Smooth muscle cell of the brain vasculature (primary cell): ENCODE measurements around the gene MITF.

ENCODE experiments used
- DNase-seq: peaks from one replicate; pipeline ENCODE4 v3.0.0-alpha.2; 2012; ENCODE audit warnings: low read depth, low spot score

Gene MITF

DNA sequence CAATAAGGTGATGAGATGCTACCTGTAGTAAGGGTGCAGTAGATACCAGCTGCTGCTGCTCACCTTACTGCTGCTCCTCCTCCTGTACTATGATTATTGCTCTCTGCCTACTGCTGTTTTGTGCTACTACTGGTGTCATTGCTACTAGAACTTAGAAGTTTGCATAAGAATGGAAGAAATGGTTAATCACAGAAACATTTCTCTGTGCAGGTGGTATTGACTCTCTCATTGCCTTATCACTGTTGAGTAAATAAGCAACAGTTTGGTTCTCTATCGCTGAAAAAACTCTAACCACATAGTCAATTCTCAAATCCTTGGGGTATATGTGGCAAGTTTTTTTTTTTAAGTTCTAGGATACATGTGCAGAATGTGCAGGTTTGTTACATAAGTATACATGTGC is 16.5 kb downstream of the MITF start:
- no peak for DNase-seq

DNA sequence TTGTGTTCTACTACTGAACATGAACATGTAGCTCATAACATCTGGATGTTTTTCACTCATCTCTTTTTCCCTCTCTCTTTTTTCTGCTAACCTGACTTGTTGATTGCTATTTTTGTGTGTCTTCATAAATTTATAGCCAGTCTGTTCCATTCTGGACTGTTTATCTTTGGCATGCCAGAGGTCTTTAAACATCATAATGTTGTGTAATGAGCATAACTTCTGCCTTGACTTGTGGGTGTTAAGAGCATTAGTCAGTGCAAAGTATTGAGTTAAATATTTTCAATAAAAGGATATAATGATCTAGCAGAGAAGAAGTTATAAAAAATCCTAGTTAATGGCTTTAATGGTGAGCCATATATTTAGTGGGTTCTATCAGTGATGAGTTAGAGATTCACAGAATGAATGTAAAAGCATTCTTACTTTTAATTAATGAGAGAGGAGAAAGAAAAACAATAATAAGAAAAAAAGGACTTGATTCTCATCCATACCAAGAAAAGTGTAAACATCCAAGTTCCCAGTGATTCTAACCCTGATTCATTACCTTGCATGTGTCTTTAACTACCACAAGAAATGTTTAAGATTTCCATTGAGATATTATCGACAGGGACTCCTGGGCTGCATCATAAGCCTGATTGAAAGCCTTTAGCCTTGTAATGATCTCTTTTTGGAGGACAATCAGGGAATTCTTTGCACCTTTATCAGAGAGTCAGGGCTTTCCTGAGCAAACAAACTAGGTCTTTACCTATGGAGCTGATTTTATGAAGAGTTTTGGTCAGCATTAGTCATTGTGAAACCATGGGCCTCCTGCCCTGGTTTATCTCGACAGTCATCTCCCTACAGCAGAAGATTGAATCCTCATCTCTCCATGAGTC is 22.9 kb downstream of the MITF start:
- DNase-seq = no peak

DNA sequence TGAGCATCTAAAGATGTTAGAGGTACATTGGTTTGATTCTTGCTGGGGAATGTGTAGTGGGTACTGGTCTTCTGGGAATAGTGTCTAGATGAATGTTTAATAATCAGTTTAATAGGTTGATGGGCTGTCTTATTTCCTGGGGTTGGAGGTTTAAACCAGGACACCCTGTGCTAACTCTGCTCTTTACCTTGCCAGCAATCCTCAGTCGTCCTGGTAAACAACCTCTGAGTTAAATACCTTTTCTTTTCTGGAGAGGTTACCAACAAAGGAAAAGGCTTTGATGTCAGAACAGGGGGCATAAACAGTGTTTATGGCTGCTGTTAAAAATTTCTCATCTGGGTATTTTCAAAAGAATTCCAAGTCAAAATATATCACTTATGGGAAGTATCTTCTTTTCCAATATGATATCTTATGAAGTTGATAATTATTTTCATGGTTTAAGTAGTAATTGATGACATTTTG is 23.5 kb downstream of the MITF start:
- no peak for DNase-seq

DNA sequence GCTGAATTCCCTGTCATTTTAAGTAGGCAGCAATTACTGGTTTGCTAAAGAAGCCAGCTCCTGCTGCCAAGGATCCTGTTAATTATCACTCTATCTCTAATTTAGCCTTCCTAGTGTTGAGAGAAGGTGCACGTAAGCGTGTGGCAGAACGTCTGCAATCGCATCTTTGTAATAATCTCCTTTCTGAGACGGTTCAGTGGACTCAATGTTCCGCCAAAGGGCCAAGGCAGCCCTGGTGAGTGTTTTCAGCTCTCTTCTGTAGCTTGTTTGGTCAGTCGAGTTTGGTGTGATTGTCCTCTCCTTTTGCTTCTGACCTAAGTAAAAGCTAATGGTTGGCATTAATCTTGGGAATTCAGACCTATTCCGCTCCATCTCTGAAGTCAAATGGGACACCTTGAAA is 24.2 kb downstream of the MITF start:
- no peak for DNase-seq

GRCh38 chr3:69764121-69764741 is 25.0 kb downstream of the MITF start:
- no peak for DNase-seq

DNA sequence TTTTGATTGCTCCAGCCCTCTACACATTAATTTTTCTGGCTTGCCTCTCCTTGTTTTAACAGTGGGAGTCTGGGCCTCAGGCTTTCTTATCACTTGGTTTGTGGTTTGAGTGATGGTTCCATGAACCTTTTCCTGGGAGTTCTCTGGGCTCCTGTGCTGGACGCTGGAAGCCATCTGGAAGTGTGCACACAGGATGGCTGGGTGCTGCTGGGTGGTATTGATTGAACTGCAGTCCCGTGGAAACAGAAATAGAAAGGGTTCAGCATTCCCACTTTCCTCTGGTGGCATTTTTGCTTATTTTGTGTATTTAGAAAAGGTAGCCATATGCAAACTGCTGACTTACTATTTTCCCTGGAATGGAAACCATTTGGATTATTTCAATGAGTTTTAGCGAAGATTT is 25.6 kb downstream of the MITF start:
- no peak for DNase-seq

DNA sequence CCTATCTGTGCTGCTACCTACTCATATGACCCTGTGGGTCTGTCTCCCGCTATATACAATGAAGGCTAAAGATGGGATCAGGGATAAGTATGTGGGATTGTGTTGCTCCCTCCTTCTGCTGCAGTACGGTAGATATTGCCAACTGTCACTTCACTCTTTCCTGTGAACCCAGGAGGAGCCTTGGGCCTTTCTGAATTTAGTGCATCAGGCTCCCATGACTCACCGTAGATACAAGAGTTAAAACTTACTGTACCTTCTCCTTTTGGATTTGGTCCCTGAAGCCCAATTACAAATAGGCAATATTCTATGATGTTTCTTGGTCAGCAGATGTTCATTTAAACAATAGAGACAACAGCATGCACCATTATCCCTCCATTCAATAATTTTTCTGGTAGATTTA is 27.4 kb downstream of the MITF start:
- no peak for DNase-seq

DNA sequence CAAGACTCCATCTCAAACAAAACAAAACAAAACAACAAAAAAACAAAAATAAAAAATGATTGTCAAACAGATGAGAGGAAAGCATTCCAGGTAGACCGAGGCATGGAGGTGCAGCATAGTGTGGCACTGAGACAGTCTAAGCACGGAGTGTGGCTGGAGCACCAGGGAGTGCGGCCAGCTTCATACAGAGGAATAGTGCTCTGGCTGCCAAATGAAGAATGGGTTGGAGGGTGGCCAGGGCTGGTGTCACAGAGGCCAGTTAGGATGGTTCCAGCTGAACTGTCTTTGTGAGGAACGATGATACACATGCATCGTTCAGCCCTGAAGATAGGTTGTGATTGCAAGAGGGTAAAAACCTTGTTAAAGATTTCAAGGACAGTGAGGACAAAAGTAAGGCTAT is 28.3 kb downstream of the MITF start:
- no peak for DNase-seq

DNA sequence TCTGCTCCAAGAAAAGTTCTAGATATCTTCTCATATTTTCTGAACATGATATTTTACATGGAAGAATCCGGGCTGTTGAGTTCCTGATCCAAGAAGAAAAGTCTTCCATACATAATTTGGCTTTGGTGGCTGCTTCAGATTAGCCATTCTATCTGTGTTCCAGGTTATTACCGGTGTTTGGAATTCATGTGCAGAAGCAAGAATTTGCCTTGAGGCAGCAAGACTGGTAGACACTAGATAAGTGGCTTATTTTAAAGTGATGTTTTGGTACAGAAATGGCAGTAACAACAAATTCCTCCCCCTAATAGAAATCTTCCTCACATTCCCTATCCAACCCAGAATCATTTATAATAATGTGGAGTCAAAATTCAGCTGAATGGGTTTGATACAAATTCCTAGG is 29.2 kb downstream of the MITF start:
- no peak for DNase-seq

GRCh38 chr3:69770219-69770618 is 31.0 kb downstream of the MITF start:
- no peak for DNase-seq

GRCh38 chr3:69770976-69771634 is 31.8 kb downstream of the MITF start:
- no peak for DNase-seq

DNA sequence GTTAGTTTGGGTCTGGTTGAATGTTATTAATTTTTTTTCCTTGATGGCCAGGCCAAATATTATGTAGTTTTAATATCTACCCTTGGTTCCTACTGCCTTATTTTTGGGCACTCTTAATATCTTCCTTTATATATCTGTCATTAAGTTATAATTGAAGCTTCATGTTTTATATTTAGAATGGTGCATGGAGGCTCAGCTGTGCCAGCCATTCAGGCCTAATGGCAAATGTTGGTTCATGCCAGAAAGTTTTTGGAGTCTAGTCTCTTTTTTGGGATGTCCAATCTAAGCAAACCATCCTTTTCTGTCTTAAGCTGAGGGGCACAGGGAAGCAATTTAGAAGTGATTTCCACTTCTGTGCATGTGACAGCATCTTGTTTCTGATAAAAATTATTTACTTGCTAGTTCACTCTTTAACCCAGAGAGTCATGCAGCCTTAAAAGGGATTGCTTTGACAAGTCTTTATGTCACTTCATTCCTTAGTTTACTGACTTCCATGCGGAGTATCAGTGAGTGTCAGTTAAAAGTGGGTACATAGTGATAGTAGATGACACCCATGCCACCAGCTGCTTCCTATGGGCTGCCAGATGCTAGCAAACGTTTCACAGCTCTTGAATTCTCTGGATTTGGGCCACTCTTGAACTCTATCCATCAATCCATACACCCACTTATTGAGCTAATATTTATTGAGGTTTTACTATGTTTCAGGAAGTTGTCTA is 33.0 kb downstream of the MITF start:
- no peak for DNase-seq

DNA sequence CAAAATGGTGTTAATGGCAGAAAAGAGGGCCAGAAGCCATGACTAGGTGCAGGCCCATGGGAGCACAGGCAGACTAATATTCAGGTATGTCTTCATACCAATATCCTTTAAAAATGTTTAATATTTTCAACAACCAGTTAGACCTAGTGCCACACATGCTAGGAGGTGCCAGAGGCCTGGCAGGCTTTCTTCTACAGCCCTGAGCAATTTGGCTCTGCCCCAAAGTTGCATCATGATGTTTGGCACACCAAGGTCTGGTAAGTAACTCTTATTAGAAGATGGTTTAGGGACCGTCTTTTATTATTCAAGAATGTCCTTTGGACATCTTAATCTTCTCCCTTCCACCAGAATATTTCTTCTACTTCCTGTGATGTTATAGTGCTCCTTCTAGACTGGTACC is 34.8 kb downstream of the MITF start:
- no peak for DNase-seq

- no peak for DNase-seq
These were observed 36.5 kb downstream of the MITF start for GRCh38 chr3:69775751-69776150.

DNA sequence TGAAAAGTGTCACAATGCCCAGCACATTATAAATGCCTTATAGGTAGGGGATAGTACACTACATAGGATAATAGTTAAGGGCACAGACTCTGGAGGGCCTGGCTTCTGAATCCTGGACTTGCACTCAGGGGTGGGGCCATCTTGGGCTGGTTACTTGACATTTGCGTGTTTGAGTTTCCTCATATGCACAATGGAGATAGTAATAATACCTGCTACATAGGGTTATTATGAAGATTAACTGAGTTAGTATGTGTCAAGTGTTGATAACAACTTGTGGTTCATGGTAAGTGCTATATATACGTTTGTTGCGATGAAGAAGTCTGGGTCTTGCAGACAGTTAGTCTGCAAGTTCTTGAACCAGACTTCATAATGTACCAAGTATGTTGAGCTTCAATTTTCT is 37.0 kb downstream of the MITF start:
- DNase-seq = no peak

DNA sequence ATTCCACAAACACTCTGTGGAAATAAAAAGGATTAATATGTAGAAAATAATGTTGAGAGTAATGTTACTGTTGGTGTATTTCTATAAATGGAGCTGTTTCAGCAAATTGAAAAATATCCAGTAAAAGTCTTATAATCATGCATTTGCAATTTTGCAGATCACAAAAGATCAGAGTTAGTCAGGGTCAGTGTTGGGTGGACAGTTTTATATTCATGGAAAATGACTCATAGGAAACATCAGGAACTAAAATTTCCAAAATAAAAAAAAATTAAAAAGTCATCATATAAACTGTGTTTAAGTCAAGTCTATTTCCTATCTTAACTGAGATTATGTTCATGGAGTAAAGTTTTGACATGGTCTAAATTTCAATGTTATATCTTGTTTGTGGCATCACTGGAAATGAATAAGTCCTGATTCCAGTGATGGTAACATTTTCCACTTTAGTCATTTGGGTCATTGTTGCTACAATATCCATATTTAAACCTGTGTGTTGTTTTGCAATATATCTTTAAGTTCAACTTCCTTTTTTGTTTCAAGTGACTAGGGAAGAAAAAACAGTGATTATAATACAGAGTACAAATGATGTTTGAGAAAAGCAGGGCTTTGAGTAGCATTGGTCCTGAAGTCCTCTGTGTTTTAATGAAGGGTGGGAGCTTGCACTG is 37.8 kb downstream of the MITF start:
- no peak for DNase-seq

DNA sequence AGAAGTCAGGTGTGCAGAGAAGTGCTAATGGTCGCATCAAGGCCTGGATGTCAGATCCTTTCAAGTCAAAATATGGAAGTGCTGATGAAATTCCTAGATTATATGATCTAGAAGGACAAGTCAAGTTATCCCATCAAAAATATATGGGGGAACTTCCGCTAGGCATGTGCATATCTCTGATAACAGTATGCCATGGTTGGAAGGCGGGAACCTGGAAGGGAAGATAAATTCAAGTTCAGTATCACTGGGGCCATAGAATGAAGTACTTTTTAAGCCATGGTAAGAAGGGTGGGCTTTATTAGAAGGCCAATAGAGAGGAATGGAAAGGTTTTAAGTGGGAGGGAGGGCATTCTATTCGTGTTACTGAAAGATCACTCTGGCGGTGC is 38.3 kb downstream of the MITF start:
- no peak for DNase-seq

- DNase-seq = no peak
These were observed 42.3 kb downstream of the MITF start for GRCh38 chr3:69781593-69781992.

DNA sequence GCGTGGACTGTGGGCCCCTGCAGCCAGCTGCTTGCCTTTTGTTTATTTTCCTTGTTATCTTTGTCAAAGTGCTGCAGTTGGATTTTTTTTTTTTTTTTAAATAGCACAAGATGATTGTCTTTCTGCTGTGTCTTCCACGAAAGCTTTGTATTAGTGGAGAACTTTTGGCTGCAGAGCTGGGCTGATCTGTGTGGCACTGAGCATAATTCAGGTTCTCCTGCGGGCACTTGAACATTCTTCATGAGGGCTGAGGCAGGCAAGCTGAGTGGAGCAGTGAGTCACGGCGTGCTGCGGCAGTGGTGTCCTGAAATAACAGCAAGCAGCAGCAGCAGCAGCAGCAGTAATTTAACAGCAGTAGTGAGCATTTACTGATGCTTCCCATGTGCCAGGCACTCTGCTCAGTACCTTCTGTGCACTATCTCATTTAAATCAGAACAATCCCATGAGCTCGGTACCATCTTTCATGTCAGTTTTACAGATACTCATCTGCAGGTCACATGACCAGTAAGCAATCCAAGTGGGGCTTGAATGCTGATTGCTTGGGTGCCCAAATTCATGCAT is 45.8 kb downstream of the MITF start:
- DNase-seq = peak; percentile 40

- DNase-seq = no peak
These were observed 46.6 kb downstream of the MITF start for GRCh38 chr3:69785769-69786320.

GRCh38 chr3:69786854-69787253 is 47.6 kb downstream of the MITF start:
- DNase-seq = no peak
